ENCODE data around the gene RNFT1.
"Not testable (repeated sequence)": the region's sequence is repeated elsewhere in the genome, so short reads cannot be mapped to it uniquely, and the experiment has no call there.

DNA sequence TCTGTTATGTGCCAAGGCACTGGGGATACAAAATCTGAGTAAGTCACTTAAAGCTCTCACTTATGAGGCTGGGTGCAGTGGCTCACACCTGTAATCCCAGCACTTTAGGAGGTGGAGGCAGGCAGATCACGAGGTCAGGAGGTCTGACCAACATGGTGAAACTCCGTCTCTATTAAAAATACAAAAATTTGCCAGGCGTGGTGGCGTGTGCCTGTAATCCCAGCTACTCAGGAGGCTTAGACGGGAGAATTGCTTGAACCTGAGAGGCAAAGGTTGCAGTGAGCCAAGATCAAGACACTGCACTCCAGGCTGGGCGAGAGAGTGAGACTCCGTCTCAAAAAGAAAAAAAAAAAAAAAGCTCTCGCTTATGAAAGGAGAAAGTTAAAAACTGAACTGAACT lies 5.0 kb downstream of the RNFT1 start:
- TF ChIP-seq POLR2A (IDR thresholded peaks at IDR 0.05), result not testable (repeated sequence)
- TF ChIP-seq, protein P1, sequence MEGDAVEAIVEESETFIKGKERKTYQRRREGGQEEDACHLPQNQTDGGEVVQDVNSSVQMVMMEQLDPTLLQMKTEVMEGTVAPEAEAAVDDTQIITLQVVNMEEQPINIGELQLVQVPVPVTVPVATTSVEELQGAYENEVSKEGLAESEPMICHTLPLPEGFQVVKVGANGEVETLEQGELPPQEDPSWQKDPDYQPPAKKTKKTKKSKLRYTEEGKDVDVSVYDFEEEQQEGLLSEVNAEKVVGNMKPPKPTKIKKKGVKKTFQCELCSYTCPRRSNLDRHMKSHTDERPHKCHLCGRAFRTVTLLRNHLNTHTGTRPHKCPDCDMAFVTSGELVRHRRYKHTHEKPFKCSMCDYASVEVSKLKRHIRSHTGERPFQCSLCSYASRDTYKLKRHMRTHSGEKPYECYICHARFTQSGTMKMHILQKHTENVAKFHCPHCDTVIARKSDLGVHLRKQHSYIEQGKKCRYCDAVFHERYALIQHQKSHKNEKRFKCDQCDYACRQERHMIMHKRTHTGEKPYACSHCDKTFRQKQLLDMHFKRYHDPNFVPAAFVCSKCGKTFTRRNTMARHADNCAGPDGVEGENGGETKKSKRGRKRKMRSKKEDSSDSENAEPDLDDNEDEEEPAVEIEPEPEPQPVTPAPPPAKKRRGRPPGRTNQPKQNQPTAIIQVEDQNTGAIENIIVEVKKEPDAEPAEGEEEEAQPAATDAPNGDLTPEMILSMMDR (IDR thresholded peaks at IDR 0.05 in 4 of 5, conservative IDR thresholded peaks at IDR 0.05 in 1 of 5), result not testable (repeated sequence)
